ENCODE data around the gene RNF150. TPM values are rescaled to one million over a fixed set of nuclear protein-coding genes. Genes with fewer than 3 reads are reported as not detected.

The RNF150 gene
- total RNA-seq, 1 experiment from 2014 or later: 1.1 TPM

DNA sequence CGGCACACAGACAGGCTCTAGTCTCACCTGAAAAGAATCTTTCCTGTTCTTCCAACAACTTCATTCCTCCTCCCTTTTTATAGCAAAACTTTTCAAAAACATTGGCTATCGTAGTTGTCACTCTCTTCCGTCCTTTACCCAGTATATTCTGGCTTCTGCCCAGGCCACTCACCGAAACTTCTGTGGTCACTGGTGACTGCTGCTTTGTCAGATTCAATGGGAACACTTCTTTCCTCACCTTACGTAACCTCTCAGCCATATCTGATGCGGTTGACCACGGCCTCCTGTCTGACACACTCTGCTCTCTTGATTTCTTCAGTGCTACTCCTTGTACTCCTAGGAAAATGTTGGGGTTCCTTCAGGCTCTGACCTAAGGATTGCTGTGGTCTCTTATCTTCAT lies 9.2 kb upstream of the RNF150 start:
- Histone ChIP-seq H3K27me3 (ENCODE audit: control insufficient read depth, insufficient read depth, low read length) (no peaks in the 10 kb centered on the region), H3K36me3 (replicated peaks; ENCODE audit: control insufficient read depth, insufficient read depth, low read length) (no peaks in the 10 kb centered on the region), H3K4me3 (ENCODE audit: insufficient read depth, low read depth, low read length) (no peak overlapping the region)
- DNase-seq: no peak

DNA sequence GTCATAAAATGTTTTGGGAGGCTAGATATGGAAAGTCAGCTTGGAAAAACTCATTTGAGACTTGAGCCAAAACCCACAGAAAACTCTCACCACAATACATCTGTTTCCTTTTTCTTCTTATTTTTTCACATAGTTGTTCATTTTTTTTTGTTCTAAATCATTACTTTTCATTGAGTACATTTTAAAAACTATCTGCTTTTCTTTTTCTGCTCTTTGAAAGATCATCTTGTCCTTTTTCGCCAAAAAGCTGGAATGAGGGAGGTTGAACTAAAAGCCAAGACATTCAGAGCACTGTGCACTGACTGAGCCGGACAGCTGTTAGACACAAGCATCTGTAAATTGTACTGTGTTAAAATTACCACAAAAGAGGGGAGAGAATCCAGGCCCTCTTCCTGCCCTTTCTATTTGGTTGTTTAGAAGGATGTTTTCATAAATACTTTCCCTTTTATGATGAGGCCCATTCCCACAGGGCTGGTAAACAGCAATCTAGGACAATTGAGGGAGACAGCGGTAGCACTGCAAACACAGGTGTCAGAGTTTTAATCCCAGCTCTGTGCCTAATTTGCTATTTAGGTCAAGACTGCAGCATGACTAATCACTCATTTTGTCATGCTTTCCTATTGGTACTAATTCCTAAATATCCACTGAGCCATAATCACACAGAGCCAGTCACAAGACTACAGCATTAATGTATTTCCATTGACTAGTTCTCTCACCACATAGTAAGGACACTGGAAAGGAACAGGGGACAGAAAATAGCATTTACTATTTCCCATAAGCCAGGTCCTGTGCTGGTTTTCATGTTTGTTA lies 7.3 kb upstream of the RNF150 start:
- H3K27me3 ChIP-seq (ENCODE audit: control insufficient read depth, insufficient read depth, low read length): no peaks in the 10 kb centered on the region; the same call in 1 of the 2 replicates
- DNase-seq: no peak
- H3K4me3 ChIP-seq (ENCODE audit: insufficient read depth, low read depth, low read length): no peak overlapping the region

DNA sequence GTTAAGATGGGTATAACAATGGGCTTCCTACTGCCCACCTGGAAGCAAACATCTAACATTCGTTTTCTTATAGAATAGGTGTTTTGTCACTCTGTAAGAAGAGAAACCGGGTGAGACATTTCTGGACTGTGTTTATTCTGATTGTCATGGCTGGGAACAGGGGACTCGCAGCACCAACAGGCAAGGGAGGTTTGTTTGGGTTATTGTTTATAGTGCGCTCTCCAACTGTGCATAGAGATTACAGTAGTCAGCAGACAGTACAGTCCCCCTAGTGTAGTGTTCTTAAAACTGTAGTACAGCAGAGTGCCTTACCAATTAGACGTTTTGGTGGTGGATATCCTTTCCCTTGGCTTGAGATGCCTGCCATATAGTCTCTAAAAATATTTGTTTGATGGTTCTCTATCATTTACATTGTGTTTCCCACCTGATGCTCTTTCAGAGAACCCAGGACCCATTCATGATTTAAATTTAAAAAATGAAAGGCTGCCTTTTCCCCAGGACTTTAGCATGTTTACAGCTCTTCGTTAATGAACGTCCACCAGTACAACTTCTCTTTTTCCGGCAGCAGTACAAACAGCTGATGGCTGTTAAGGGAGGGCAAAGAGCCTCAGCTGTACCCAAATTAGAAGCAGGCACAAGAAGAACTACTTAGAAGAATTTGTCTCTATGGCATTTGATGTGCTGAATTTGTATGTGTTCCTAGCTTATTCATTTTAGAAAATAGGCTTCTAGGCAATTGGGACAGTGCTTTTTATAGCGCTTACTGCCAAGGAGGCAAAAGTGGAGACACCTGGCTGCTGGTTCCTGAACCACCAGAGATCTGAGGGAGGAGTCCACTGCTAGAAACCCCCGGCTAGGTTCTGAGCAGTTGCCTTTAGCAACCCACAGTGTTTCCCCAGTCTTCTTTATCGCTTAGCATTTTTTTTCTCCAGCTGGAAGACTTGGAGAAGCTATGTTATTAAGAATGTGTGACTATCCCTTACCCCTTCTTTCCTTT lies 1.0 kb upstream of the RNF150 start:
- peaks cover 31% of the 10 kb centered on the region for H3K27me3 ChIP-seq (ENCODE audit: control insufficient read depth, insufficient read depth, low read length)
- H3K4me3 ChIP-seq (ENCODE audit: insufficient read depth, low read depth, low read length): no peak overlapping the region
- DNase-seq: no peak
- H3K36me3 ChIP-seq (replicated peaks; ENCODE audit: control insufficient read depth, insufficient read depth, low read length): no peaks in the 10 kb centered on the region

More for the DNA sequence above, 7.3 kb upstream of the RNF150 start:
- no peaks in the 10 kb centered on the region for H3K36me3 ChIP-seq (replicated peaks; ENCODE audit: control insufficient read depth, insufficient read depth, low read length)

DNA sequence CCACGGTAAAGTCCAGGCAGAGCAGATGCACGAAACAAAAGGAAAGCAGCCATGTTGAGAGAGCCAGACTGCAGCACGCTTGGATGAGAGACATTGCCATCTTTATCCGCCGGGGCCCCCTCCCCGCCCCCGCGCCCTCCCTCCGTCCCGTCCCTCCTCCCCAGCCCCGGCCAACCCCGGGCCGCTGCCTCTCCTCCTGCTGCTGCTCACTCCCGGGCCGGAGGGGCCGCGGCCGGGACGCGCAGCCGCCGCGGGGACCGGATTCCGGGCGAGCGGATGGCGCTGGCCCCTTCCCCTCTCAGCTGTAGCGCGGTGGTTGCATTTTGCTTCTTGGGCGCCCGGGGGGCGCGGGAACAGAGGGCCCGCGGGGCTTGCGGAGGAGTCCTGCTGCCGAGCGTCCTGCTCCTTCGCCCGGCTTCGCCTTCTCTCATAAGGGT lies 542 bp downstream of the RNF150 start:
- Histone ChIP-seq H3K36me3 (replicated peaks; ENCODE audit: control insufficient read depth, insufficient read depth, low read length) (no peaks in the 10 kb centered on the region), H3K27me3 (ENCODE audit: control insufficient read depth, insufficient read depth, low read length) (peaks cover 31% of the 10 kb centered on the region), H3K4me3 (ENCODE audit: insufficient read depth, low read depth, low read length) (peak overlapping the region; percentile 79)
- DNase-seq: peak; percentile 89

DNA sequence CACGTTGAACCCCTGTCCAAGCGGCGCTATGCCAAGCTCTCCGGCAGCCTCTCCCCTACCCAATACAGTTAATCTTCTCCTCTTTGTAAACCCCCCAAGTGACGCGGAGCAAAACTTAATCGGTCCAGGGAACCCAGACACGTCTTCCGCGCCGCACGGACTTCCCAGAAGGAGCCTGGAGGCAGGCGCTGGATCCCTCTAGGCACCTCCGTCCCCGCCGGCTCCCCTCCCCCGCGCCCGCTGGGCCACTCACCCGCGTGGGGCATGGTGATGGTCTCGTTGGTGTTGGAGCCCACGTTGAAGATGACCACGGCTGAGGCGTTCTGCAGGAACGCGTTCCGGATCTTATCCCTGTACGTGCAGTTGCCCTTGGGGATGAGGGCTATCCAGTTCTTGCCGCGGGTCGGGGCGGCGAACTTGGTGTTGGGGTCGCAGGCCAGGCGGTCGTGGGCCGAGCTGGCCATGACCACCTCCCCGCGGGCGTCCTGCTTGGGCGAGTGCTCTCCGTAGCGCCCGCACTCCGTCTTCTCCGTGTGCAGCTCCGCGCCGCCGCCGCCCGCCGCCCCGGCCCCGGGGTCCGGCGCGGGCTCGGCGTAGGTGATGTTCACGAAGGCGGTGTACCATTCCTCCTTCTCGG lies 1.1 kb downstream of the RNF150 start:
- peak overlapping the region; percentile 79 for H3K4me3 ChIP-seq (ENCODE audit: insufficient read depth, low read depth, low read length)
- DNase-seq: no peak
- peaks cover 31% of the 10 kb centered on the region for H3K27me3 ChIP-seq (ENCODE audit: control insufficient read depth, insufficient read depth, low read length)
- no peaks in the 10 kb centered on the region for H3K36me3 ChIP-seq (replicated peaks; ENCODE audit: control insufficient read depth, insufficient read depth, low read length)

DNA sequence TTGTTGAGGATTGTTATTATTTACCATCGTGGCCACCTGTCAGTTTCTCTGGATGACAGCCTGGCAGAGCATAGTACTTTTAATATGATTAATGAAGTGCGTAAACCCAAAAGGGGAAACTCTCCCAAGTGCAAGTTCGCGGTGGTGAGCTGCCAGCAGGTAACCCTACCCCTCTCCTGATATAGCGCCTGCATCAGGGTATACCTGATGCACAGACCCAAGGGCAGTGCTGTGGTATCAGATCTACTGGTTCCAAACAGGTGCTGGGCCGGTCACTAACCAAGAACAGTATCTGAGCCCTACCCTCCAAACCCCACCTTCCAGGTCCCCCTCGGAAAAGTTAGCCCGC lies 1.6 kb downstream of the RNF150 start:
- peak; percentile 43 for DNase-seq
- no peaks in the 10 kb centered on the region for H3K36me3 ChIP-seq (replicated peaks; ENCODE audit: control insufficient read depth, insufficient read depth, low read length)
- peaks cover 31% of the 10 kb centered on the region for H3K27me3 ChIP-seq (ENCODE audit: control insufficient read depth, insufficient read depth, low read length)
- peak overlapping the region; percentile 79 for H3K4me3 ChIP-seq (ENCODE audit: insufficient read depth, low read depth, low read length)

DNA sequence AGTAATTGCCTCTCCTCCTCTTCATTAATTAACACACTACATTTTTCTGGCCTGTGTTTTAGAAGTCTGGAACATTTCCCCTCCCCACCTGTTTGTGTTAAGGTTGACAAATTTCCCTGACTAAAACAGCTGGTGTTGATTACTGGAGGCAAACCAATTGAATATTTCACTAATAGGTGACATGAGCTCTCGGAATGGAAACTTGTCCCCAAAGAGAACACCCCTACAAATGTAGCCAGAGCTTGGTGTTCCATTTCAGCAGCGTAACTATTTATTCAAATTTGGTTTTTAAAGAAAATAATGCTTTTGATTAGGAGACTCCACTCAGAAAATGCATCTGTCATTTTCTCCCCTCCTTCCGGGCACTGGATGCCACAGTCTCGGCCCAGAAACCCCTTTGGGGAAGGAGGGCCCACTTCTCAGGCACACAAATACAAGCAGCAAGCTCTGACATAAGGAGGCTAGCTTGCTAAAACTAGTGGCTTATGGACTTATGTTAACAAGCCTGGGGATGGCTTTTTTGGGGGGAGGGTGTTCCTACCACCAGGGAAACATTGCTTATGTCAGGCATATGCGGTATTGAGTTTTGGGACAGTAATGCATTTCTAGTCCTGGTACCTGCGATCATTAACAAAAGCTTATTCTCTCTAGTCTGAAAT lies 2.2 kb downstream of the RNF150 start:
- peaks cover 31% of the 10 kb centered on the region for H3K27me3 ChIP-seq (ENCODE audit: control insufficient read depth, insufficient read depth, low read length)
- no peak overlapping the region for H3K4me3 ChIP-seq (ENCODE audit: insufficient read depth, low read depth, low read length)
- H3K36me3 ChIP-seq (replicated peaks; ENCODE audit: control insufficient read depth, insufficient read depth, low read length): no peaks in the 10 kb centered on the region
- no peak for DNase-seq

DNA sequence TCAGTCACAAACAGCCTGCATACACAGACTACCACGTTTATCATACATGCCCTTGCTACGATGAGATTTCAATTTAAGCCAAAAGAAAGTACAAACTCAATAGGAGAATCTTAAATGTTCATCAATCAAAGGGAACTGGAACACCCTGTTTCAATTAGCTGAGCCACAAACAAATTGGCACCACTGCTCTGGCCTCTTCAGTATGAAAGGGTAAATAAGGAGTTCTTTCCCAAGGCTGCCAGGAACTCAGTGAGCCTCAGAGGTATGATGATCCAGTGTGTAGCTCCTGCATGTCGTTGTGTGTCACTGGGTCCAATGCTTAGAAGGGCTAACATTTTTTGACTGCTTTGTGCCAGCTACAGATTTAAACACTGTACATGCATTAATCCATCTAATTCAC lies 5.4 kb downstream of the RNF150 start:
- DNase-seq: no peak
- H3K4me3 ChIP-seq (ENCODE audit: insufficient read depth, low read depth, low read length): no peak overlapping the region
- H3K36me3 ChIP-seq (replicated peaks; ENCODE audit: control insufficient read depth, insufficient read depth, low read length): no peaks in the 10 kb centered on the region
- H3K27me3 ChIP-seq (ENCODE audit: control insufficient read depth, insufficient read depth, low read length): peaks cover 26% of the 10 kb centered on the region

DNA sequence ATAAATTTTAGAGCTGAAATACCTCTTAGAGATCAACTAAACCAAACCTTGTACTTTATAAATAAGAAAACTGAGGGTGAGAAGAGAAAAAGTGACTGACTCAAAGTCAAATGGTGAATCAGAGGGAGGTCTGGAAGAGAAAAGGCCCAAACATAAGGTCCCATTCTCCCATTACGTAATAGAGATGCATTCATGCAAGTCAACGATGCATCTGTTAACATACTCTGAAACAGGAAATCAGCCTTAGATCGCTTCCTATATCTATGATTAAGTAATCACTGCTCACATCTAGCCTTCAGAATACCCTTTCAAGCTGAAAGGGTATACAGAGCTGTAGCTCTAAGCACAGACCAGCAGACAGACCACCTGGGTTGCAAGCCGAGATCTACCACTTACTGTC lies 6.5 kb downstream of the RNF150 start:
- H3K27me3 ChIP-seq (ENCODE audit: control insufficient read depth, insufficient read depth, low read length): peaks cover 16% of the 10 kb centered on the region
- no peak for DNase-seq
- H3K4me3 ChIP-seq (ENCODE audit: insufficient read depth, low read depth, low read length): no peak overlapping the region
- no peaks in the 10 kb centered on the region for H3K36me3 ChIP-seq (replicated peaks; ENCODE audit: control insufficient read depth, insufficient read depth, low read length)

DNA sequence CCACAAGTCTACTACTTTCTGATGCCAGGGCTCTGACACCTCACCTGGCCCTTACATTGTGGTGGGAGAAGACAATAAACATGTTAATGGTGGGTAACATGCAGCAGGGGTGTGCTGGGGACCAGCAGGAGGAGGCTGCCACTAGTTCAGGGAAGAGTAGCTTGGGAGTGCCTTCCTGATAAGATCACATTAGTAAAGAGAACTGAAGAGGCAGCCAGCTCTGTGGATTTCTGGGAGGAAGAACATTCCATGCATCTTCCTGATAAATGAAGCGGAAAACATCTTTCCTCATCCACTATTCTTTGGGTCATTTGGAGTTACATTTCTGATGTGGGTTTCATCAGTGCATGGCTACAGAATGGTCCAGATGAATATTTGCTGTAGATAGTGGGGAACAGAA lies 9.0 kb downstream of the RNF150 start:
- no peak for DNase-seq
- no peaks in the 10 kb centered on the region for H3K27me3 ChIP-seq (ENCODE audit: control insufficient read depth, insufficient read depth, low read length)
- no peaks in the 10 kb centered on the region for H3K36me3 ChIP-seq (replicated peaks; ENCODE audit: control insufficient read depth, insufficient read depth, low read length)
- H3K4me3 ChIP-seq (ENCODE audit: insufficient read depth, low read depth, low read length): no peak overlapping the region

DNA sequence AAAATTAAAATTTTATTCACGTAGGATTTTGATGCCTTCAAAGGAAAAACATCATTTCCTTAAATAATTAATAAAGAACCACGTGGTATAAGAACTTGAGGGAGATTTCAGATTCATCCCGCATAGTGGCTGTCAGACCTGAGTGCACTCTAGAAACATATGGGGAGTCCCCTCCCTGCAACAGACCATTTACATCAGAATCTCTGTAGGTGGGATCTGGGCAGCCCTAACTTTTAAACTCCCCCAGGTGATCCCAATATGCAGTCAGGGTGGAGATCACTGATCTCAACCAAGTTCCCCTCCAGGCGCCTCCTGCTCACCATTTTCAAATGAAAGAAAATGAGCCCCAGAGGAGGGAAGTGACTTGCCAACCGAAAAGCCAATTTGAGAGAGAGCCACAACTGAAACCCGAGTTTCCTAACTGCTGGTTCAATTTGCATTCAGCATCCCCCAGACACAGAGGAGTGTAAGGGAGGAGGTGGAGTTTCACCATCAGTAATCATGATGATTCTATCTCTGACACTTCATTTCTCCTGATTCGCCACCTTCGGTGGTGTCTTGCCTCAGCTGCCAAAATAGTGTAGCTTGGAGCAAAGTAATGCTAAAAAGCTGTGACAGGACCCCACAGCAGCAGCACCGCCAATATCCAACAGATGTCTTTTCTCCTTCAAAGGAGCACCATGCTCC lies 11.4 kb downstream of the RNF150 start:
- H3K4me3 ChIP-seq (ENCODE audit: insufficient read depth, low read depth, low read length): no peak overlapping the region
- no peaks in the 10 kb centered on the region for H3K27me3 ChIP-seq (ENCODE audit: control insufficient read depth, insufficient read depth, low read length)
- no peaks in the 10 kb centered on the region for H3K36me3 ChIP-seq (replicated peaks; ENCODE audit: control insufficient read depth, insufficient read depth, low read length)
- DNase-seq: no peak

DNA sequence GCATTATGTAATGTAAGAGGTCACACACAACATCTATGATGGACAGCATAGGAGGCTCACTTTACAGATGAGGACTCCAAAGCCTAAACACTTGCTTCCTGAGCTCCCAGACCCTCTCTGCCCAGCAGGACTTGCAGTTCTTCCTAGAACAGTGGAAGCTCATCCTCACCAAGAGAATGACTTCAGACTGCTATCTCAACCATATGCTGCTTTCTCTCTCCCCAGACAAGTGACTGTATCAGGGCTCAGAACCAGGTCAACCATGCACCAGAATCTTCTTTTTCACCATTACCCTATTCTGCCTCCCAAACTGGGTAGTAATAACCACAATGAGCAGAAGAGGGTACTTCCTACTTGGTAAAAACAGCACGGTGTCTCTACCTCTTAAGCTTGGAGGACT lies 12.2 kb downstream of the RNF150 start:
- no peaks in the 10 kb centered on the region for H3K27me3 ChIP-seq (ENCODE audit: control insufficient read depth, insufficient read depth, low read length)
- no peak overlapping the region for H3K4me3 ChIP-seq (ENCODE audit: insufficient read depth, low read depth, low read length)
- no peak for DNase-seq
- H3K36me3 ChIP-seq (replicated peaks; ENCODE audit: control insufficient read depth, insufficient read depth, low read length): no peaks in the 10 kb centered on the region

DNA sequence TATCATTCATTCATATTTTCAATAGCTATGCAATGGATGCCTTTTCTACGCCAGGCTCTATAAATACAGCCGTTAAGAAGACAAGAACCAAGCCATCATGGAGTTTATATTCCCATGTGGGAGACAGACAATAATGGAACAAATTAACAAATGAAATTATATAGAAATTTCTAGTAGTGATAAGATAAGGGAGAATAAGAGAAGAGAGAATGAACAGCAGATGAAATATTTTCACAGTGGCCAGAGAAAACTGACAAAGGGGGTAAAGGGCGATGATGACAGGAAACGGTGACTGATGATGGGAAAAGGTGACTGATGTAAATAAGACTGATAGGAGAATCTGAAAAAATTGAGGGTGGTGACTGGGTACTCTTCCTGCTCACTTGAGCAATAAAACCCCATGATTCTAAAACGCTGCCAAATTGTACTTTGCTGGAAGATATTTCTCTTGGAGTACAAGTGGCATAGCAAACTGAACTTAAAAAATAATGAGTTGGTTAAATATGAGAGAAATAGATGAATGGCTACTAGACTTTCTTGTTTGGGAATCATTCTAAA lies 13.2 kb downstream of the RNF150 start:
- H3K4me3 ChIP-seq (ENCODE audit: insufficient read depth, low read depth, low read length): no peak overlapping the region
- H3K27me3 ChIP-seq (ENCODE audit: control insufficient read depth, insufficient read depth, low read length): no peaks in the 10 kb centered on the region
- no peaks in the 10 kb centered on the region for H3K36me3 ChIP-seq (replicated peaks; ENCODE audit: control insufficient read depth, insufficient read depth, low read length)
- DNase-seq: no peak

Measured in H7 (cell line).